GM12878 (cell line): ENCODE results near the gene RETN. TPM values are rescaled to one million over a fixed set of nuclear protein-coding genes. Genes with fewer than 3 reads are reported as not detected.

ENCODE experiments used
- EGR1 ChIP-seq, 2 experiments: IDR thresholded peaks; 1 replicate in 1 of 2; 2 replicates in 1 of 2; pipeline ENCODE4 v1.6.1; 2011 to 2012; ENCODE audit warnings: low read depth in 2 of 2, low read length in 2 of 2, borderline replicate concordance in 1 of 2, mild to moderate bottlenecking in 1 of 2, moderate library complexity in 1 of 2
- ETV6 ChIP-seq, 2 experiments: fragments of 450-650 bp in 1 of 2; IDR thresholded peaks in 1 of 2; conservative IDR thresholded peaks in 1 of 2; 2 replicates each; pipeline ENCODE4 v1.6.1; 2014; ENCODE audit warnings: antibody characterized with exemption in 1 of 2, borderline replicate concordance in 1 of 2, low read depth in 1 of 2, mild to moderate bottlenecking in 1 of 2, moderate library complexity in 1 of 2
- RAD21 ChIP-seq: IDR thresholded peaks from 2 replicates; pipeline ENCODE4 v1.6.1; 2011; ENCODE audit warnings: mild to moderate bottlenecking, low read depth, low read length, moderate library complexity; ENCODE audit not compliant: insufficient read depth
- RAD51 ChIP-seq: fragments of 450-650 bp; IDR thresholded peaks from 2 replicates; pipeline ENCODE4 v1.6.1; 2016; ENCODE audit warnings: moderate library complexity, mild to moderate bottlenecking, inconsistent platforms
- SRF ChIP-seq, 2 experiments: IDR thresholded peaks; 2 replicates each; pipeline ENCODE4 v1.6.1; 2011; ENCODE audit warnings: low read depth in 2 of 2, low read length in 2 of 2, mild to moderate bottlenecking in 1 of 2, moderate library complexity in 1 of 2
- TCF3 ChIP-seq: IDR thresholded peaks from 2 replicates; pipeline ENCODE4 v1.6.1; 2012; ENCODE audit warnings: low read depth, mild to moderate bottlenecking, low read length, borderline replicate concordance; ENCODE audit not compliant: insufficient read depth
- WRNIP1 ChIP-seq: IDR thresholded peaks from 2 replicates; pipeline ENCODE4 v1.6.1; 2011; ENCODE audit warnings: low read depth, low read length, improper control_type of control experiment, borderline replicate concordance
- ZNF384 ChIP-seq: IDR thresholded peaks from 2 replicates; pipeline ENCODE4 v1.6.1; 2012; ENCODE audit warnings: low read depth, mild to moderate bottlenecking, low read length, improper control_type of control experiment, borderline replicate concordance
- ZSCAN29 ChIP-seq: fragments of 450-650 bp; IDR thresholded peaks from 2 replicates; pipeline ENCODE4 v1.6.1; 2017; ENCODE audit warnings: mild to moderate bottlenecking, moderate library complexity
- polyA plus RNA-seq, 11 experiments: library from polyadenylated mRNA; depleted of rRNA in 4 of 11; unstranded in 6 of 11; stranded (reverse) in 5 of 11; fragments of >200 nt; fragmentation: Nextera tagmentation in 4 of 11; fragmentation: Illumina TruSeq in 1 of 11; extraction: Ambion mirVana in 4 of 11; extraction: Trizol in 1 of 11; gene quantifications; 1 replicate in 1 of 11; 2 replicates in 10 of 11; pipeline versions ENCODE4 v1.2.1 to v1.2.3, GENCODE V29; 2011 to 2016; ENCODE audit warnings: inconsistent platforms in 2 of 11, missing spikeins in 2 of 11, low read depth in 1 of 11
- total RNA-seq, 4 experiments: library from RNA; depleted of rRNA in 3 of 4; stranded (reverse); fragments of >200 nt in 3 of 4; fragmentation: Illumina TruSeq in 1 of 4; extraction: Trizol in 1 of 4; gene quantifications; 2 replicates each; pipeline versions ENCODE4 v1.2.1 to v1.2.3, GENCODE V29; 2013 to 2021
- TF ChIP-seq, protein P1 (sequence below): fragments of 450-650 bp; formaldehyde crosslinking; IDR thresholded peaks from 2 replicates; pipeline ENCODE4 v1.4.0; 2020; ENCODE audit warnings: mild to moderate bottlenecking, moderate library complexity
- TF ChIP-seq, protein P2 (sequence below): fragments of 450-650 bp; IDR thresholded peaks from 2 replicates; pipeline ENCODE4 v1.6.1; 2018; ENCODE audit warnings: mild to moderate bottlenecking, low read depth, moderate library complexity; ENCODE audit not compliant: partially characterized antibody
- TF ChIP-seq, protein P3 (sequence below): IDR thresholded peaks from 2 replicates; pipeline ENCODE4 v1.6.1; 2011; ENCODE audit warnings: borderline replicate concordance, low read depth, mild to moderate bottlenecking, moderate library complexity, low read length; ENCODE audit not compliant: insufficient read depth, poor library complexity, severe bottlenecking
- TF ChIP-seq, protein P4 (sequence below): IDR thresholded peaks from 2 replicates; pipeline ENCODE4 v1.6.1; 2012; ENCODE audit warnings: mild to moderate bottlenecking, low read depth, low read length

RETN gene
- total and polyA plus RNA-seq, 10 of the 15 experiments (the other 5 are each of a cell fraction or from before 2014, with no cell fraction given) = 0.26 TPM; not detected in 9

DNA sequence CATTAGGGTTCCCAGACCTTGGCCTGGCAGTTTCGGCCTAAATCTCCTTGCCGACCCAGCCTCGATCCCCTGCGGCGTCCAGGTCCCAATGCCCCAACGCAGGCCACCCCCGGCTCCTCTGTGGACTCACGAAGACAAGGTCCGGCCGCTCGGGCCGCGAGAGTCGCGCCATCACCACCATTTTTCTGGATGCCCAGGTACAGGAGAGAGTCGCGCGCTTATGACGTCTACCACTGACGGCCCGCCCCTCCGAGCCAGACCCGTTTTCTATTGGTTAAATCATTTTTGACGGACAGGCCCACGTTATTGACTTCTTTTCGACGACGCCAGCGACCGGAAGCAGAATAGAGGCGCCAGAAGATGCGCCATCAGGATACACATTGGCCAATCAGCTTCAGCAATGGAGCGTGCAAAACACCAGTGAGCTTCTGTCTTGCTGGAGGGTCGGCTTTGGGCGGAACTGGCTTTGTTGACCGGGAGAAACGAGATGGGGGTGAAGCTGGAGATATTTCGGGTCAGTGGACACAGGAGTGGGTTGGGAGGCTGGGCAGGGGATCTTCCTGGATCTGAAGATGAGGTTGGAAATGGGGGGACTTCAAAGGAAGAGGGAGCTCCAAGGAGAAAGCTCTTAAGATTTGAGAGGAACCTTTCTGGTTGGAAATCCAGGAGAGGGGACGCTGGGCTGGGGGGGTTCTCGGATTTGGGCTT, 39.3 kb upstream of the RETN start, which contains the start of the genes PET100 and XAB2 (continued):
- TF ChIP-seq RAD51 = no peak
- no peak for TF ChIP-seq ZNF384
- TF ChIP-seq EGR1 (IDR thresholded peaks at IDR 0.05; ENCODE audit: borderline replicate concordance in 1 of 2, low read depth in 2 of 2, low read length in 2 of 2) = no peak
- TF ChIP-seq WRNIP1 = no peak
- TF ChIP-seq, protein P1, sequence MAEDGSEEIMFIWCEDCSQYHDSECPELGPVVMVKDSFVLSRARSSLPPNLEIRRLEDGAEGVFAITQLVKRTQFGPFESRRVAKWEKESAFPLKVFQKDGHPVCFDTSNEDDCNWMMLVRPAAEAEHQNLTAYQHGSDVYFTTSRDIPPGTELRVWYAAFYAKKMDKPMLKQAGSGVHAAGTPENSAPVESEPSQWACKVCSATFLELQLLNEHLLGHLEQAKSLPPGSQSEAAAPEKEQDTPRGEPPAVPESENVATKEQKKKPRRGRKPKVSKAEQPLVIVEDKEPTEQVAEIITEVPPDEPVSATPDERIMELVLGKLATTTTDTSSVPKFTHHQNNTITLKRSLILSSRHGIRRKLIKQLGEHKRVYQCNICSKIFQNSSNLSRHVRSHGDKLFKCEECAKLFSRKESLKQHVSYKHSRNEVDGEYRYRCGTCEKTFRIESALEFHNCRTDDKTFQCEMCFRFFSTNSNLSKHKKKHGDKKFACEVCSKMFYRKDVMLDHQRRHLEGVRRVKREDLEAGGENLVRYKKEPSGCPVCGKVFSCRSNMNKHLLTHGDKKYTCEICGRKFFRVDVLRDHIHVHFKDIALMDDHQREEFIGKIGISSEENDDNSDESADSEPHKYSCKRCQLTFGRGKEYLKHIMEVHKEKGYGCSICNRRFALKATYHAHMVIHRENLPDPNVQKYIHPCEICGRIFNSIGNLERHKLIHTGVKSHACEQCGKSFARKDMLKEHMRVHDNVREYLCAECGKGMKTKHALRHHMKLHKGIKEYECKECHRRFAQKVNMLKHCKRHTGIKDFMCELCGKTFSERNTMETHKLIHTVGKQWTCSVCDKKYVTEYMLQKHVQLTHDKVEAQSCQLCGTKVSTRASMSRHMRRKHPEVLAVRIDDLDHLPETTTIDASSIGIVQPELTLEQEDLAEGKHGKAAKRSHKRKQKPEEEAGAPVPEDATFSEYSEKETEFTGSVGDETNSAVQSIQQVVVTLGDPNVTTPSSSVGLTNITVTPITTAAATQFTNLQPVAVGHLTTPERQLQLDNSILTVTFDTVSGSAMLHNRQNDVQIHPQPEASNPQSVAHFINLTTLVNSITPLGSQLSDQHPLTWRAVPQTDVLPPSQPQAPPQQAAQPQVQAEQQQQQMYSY (CRISPR knock-in tag) = no peak
- TF ChIP-seq, protein P2, sequence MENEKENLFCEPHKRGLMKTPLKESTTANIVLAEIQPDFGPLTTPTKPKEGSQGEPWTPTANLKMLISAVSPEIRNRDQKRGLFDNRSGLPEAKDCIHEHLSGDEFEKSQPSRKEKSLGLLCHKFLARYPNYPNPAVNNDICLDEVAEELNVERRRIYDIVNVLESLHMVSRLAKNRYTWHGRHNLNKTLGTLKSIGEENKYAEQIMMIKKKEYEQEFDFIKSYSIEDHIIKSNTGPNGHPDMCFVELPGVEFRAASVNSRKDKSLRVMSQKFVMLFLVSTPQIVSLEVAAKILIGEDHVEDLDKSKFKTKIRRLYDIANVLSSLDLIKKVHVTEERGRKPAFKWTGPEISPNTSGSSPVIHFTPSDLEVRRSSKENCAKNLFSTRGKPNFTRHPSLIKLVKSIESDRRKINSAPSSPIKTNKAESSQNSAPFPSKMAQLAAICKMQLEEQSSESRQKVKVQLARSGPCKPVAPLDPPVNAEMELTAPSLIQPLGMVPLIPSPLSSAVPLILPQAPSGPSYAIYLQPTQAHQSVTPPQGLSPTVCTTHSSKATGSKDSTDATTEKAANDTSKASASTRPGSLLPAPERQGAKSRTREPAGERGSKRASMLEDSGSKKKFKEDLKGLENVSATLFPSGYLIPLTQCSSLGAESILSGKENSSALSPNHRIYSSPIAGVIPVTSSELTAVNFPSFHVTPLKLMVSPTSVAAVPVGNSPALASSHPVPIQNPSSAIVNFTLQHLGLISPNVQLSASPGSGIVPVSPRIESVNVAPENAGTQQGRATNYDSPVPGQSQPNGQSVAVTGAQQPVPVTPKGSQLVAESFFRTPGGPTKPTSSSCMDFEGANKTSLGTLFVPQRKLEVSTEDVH = peak; percentile 95
- TF ChIP-seq SRF (IDR thresholded peaks at IDR 0.05; ENCODE audit: low read depth in 2 of 2, low read length in 2 of 2) = peak in 1 of 2 experiments; percentile 31; a peak in 1 of 4 replicates
- no peak for TF ChIP-seq ZSCAN29
- TF ChIP-seq, protein P3, sequence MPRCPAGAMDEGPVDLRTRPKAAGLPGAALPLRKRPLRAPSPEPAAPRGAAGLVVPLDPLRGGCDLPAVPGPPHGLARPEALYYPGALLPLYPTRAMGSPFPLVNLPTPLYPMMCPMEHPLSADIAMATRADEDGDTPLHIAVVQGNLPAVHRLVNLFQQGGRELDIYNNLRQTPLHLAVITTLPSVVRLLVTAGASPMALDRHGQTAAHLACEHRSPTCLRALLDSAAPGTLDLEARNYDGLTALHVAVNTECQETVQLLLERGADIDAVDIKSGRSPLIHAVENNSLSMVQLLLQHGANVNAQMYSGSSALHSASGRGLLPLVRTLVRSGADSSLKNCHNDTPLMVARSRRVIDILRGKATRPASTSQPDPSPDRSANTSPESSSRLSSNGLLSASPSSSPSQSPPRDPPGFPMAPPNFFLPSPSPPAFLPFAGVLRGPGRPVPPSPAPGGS = no peak
- TF ChIP-seq, protein P4, sequence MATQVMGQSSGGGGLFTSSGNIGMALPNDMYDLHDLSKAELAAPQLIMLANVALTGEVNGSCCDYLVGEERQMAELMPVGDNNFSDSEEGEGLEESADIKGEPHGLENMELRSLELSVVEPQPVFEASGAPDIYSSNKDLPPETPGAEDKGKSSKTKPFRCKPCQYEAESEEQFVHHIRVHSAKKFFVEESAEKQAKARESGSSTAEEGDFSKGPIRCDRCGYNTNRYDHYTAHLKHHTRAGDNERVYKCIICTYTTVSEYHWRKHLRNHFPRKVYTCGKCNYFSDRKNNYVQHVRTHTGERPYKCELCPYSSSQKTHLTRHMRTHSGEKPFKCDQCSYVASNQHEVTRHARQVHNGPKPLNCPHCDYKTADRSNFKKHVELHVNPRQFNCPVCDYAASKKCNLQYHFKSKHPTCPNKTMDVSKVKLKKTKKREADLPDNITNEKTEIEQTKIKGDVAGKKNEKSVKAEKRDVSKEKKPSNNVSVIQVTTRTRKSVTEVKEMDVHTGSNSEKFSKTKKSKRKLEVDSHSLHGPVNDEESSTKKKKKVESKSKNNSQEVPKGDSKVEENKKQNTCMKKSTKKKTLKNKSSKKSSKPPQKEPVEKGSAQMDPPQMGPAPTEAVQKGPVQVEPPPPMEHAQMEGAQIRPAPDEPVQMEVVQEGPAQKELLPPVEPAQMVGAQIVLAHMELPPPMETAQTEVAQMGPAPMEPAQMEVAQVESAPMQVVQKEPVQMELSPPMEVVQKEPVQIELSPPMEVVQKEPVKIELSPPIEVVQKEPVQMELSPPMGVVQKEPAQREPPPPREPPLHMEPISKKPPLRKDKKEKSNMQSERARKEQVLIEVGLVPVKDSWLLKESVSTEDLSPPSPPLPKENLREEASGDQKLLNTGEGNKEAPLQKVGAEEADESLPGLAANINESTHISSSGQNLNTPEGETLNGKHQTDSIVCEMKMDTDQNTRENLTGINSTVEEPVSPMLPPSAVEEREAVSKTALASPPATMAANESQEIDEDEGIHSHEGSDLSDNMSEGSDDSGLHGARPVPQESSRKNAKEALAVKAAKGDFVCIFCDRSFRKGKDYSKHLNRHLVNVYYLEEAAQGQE = peak; percentile 26; the same call in 1 of the 2 replicates
- no peak for TF ChIP-seq ETV6 (conservative IDR thresholded peaks at IDR 0.05 in 1 of 2, IDR thresholded peaks at IDR 0.05 in 1 of 2; ENCODE audit: borderline replicate concordance in 1 of 2, low read depth in 1 of 2)
- TF ChIP-seq RAD21 = no peak
- no peak for TF ChIP-seq TCF3
